GM12875 (cell line): ENCODE measurements around the gene GOLGA6L26.
"Not testable (repeated sequence)": the region's sequence is repeated elsewhere in the genome, so short reads cannot be mapped to it uniquely, and the experiment has no call there.

Experiments
- H3K4me3 ChIP-seq: one replicate; pipeline ENCODE4 v1.5.1; 2011; ENCODE audit warnings: low read depth, low read length, control low read depth
- TF ChIP-seq, protein P1 (sequence below): IDR thresholded peaks from 2 replicates; pipeline ENCODE4 v1.5.1; 2011; ENCODE audit warnings: low read depth, mild to moderate bottlenecking, control low read depth, inconsistent platforms, low read length, moderate library complexity, borderline replicate concordance; ENCODE audit not compliant: insufficient read depth

Gene GOLGA6L26, protein sequence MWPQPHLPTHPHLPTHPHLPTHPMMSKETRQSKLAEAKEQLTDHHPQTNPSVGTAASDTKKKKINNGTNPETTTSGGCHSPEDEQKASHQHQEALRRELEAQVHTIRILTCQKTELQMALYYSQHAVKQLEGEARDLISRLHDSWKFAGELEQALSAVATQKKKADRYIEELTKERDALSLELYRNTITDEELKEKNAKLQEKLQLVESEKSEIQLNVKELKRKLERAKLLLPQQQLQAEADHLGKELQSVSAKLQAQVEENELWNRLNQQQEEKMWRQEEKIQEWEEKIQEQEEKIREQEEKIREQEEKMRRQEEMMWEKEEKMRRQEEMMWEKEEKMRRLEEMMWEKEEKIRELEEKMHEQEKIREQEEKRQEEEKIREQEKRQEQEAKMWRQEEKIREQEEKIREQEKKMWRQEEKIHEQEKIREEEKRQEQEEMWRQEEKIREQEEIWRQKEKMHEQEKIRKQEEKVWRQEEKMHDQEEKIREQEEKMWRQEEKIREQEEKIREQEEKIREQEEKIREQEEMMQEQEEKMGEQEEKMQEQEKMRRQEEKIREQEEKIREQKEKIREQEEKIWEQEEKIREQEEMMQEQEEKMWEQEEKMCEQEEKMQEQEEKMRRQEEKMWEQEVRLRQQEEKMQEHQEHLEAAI

DNA sequence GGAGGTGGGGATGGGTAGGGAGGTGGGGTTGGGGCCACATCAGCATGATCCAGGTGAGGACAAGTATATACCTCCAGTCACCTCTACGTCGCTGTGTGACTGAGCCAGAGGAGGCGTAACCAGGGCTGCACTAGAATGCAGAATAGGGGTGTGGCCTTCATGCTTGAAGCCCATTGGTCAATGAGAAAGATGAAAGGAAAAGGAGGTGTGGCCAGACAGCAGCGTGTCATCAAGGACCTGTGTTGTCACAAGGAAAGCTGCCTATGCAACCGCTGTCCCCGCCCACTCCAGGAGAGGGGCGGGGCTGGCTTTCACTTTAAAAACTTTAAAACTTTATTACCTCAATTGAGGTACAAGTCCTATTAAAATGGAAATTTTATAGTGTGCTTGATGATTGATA lies at the start of gene GOLGA6L26:
TSS of gene GOLGA6L26 (minus strand) at position 101 of the 400 bp plus-strand sequence. CDS start at position 40, 61 bp downstream.
- not testable (repeated sequence) for H3K4me3 ChIP-seq

DNA sequence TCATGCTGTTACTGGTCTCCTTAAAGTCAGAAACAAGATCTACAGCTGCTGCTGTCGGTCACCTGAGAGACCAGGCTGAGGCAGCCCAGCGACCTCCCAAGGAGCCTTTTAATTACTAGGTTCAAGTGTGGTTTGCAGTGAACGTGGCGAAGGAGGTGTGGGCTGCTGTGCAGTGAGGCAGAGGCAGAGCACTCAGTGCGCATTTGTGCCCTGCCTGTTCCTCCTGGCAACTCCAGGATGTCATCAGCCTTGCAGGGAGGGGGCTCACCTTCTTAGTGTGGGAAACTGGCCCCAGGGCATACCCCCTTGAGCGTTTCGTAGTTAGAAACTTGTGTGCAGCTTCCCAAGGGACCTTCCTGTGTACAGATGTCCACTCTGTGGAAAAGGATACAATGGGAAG lies 47.2 kb upstream of the GOLGA6L26 start:
- H3K4me3 ChIP-seq = not testable (repeated sequence)

DNA sequence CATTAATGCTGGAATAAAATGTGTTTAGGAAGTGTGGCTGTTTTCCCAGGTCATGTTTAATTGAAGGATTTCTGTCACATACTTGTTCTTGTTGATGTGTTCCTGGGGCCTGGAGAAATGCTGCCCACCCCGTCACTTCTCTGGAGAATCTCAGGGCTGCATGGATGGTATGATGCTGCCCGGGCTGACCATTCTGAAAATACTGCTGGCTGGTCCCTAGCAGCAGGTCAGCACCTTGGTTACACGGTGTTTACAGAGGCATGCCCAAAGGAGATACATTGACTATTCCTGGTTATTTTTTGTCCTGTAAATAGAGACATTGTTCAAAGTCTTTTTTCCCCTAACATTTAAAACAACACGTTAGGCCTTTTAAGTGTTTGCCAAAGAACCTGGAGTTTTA lies 46.7 kb upstream of the GOLGA6L26 start:
- not testable (repeated sequence) for H3K4me3 ChIP-seq

DNA sequence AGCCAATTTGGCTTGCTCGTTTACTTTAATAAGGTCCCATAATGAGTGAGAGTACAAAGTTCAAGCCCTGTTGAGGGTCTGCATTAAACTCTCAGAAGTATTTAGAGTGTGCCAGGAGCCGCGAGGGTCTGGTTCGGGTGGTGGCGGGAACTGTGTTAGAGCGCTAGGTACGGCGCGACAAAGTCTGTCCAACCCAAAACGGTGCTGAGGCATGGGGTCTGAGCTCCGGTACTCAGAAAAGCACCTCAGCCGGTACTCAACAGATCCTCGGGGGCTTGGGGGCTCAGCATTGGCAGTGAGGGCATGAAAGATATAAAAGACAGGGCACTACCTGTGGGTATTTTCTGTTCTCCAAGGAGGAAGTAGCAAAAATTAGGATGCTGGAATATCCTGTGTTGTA lies 45.0 kb upstream of the GOLGA6L26 start:
- H3K4me3 ChIP-seq = not testable (repeated sequence)

DNA sequence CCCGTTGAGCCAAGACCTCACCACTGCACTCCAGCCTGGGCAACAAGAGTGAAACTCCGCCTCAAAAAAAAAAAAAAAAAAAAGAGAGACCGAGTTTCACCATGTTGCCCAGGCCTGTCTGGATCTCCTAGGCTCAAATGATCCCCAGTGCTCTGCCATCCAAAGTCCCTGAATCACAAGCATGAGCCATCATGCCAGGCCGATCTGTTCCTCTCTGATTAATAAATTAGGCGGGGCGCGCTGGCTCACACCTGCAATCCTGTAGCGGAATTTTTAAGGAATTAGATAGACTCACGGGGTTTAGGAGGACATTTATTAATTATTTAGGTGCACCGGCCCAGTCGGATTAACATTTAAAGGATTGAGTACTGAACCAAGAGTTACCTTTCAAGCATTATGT lies 40.2 kb upstream of the GOLGA6L26 start:
- H3K4me3 ChIP-seq = not testable (repeated sequence)

DNA sequence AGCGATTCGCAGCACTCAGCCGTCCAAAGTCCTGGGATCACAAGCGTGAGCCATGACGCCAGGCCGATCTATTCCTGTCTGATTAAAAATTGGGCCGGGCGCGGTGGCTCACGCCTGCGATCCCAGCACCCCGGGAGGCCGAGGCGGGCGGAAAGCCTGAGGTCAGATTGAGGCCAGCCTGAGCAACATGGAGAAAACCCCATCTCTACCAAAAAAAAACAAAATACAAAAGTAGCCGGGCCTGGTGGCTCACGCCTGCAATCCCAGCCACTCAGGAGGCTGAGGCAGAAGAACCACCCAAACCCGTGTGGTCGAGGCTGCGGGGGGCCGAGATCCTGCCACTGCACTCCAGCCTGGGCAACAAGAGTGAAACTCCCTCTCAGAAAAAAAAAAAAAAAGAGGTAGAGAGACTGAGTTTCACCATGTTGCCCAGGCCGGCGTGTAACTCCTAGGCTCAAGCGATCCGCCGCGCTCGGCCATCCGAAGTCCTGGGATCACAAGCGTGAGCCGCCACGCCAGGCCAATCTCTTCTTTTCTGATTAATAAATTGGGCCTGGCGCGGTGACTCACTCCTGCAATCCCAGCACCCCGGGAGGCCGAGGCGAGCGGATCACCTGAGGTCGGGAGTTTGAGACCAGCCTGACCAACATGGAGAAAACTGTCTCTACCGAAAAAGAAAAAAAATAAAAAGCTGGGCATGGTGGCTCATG lies 39.0 kb upstream of the GOLGA6L26 start:
- not testable (repeated sequence) for H3K4me3 ChIP-seq

DNA sequence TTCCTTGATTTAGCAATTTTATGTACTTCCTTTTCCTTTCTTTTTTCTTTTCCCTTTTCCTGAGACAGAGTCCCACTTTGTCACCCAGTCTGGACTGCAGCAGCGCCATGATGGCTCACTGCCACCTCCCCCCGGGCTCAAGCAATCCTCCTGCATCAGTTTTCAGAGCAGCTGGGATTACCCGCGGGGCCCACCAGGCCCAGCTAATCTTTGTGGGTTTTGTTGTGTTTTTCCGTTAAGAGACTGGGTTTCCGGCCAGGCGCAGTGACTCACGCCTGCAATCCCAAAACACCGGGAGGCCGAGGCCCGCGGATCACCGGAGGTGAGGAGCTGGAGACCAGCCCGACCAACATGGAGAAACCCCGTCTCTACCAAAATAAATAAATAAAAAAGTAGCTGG lies 38.3 kb upstream of the GOLGA6L26 start:
- H3K4me3 ChIP-seq = no peak overlapping the region
- TF ChIP-seq, protein P1, sequence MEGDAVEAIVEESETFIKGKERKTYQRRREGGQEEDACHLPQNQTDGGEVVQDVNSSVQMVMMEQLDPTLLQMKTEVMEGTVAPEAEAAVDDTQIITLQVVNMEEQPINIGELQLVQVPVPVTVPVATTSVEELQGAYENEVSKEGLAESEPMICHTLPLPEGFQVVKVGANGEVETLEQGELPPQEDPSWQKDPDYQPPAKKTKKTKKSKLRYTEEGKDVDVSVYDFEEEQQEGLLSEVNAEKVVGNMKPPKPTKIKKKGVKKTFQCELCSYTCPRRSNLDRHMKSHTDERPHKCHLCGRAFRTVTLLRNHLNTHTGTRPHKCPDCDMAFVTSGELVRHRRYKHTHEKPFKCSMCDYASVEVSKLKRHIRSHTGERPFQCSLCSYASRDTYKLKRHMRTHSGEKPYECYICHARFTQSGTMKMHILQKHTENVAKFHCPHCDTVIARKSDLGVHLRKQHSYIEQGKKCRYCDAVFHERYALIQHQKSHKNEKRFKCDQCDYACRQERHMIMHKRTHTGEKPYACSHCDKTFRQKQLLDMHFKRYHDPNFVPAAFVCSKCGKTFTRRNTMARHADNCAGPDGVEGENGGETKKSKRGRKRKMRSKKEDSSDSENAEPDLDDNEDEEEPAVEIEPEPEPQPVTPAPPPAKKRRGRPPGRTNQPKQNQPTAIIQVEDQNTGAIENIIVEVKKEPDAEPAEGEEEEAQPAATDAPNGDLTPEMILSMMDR = no peak

DNA sequence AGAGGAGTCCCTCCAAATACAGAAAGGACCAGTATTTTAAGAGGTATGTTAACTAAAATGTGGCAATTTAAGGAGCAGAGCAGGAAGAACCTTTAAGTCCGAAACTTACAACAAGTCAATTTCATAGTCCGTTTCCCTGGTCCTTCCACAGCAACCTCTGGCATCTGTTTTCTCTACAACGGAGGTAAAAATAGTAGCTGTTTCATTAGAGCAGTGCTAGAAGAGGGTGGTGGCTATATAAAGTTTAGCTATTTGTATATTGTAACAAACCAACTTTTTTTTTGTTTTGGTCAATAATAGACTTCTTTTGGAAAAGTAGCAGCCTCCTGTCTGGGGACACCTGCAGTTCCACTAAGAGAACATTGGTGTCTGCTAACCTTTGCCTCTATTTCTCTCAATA lies 37.9 kb upstream of the GOLGA6L26 start:
- not testable (repeated sequence) for H3K4me3 ChIP-seq

DNA sequence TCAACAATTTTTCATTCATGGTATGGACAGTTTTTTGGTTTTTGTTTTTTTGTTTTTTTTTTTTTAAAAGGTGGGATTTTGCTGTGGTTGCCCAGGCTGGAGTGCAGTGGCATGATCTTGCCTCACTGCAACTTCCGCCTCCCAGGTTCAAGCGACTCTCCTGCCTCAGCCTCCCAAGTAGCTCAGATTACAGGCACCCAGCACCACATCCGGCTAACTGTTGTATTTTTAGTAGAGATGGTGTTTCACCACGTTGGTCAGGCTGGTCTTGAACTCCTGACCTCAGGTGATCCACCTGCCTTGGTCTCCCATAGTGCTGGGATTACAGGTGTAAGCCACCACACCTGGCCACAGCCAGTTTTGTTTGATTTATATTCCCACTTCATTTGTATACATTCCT lies 37.1 kb upstream of the GOLGA6L26 start:
- H3K4me3 ChIP-seq = not testable (repeated sequence)

DNA sequence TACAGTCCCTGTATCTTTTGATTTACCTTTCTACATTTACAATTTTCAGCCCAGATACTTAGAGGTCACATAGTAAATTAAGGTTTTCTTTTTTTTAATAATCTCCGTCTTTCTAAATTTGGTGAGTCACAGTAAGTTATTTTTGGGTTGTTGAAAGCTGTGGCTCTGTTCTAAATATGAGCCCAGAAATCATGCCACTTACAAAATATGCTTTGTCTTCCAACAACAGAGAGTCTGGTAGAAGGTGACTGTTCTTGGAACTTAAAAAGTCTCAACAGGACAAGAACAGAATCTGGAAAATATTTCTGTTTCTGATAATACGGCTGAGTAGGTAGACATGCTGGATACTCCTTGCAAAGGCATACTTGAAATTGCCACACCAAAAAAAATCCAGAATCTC lies 36.6 kb upstream of the GOLGA6L26 start:
- H3K4me3 ChIP-seq = no peak overlapping the region
- TF ChIP-seq, protein P1 = no peak

DNA sequence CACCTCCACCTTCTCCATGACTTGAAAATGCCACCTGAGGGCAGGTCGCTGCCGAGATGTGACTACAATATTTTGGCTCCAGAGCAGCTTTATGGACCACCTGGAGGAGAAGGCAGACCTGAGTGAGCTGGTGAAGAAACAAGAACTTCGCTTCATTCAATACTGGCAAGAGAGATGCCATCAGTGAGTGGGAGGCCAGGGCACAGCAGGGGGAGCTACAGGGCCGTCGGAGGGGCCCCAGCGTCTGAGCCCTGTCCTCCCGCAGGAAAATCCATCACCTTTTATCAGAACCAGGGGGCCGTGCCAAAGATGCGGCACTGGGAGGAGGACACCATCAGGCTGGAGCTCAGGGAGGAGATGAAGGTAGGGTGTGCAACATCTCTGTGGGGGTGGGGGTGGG lies 30.3 kb upstream of the GOLGA6L26 start:
- H3K4me3 ChIP-seq = not testable (repeated sequence)

DNA sequence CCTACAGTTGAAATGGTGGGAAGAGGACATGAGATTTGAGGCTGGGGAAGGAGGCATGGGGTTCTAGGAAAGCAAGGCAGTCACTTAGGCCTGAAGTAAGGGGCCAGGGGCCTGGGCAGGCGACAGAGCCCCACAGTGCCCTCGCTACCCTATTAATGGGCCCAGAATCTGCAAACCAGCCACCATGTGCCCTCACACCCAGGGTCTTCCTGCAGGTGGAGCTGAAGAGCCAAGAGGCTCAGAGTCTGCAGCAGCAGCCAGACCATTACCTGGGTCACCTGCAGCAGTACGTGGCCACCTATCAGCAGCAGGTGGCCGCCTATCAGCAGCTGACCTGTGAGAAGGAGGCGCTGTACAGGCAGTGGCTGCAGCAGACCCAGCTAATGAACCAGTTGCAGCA lies 28.6 kb upstream of the GOLGA6L26 start:
- H3K4me3 ChIP-seq = not testable (repeated sequence)

DNA sequence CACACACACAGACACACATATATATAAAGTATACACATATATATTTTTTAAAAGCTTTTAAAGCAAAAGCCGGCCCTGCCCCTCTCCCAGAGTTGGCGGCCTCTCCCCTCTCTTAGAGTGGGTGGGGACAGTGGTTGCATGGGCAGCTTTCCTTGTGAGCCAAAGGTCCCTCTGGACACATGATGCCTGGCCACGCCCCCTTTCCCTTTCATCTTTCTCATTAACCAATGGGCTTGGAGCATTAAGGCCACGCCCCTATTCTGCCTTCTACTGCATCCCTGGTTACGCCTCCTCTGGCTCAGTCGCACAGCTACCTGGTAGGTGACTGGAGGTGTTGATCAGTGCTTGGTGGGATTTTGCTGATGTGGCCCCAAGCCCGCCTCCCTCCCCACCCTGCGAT lies 20.5 kb upstream of the GOLGA6L26 start, which contains the start of gene GOLGA8S:
TSS of gene GOLGA8S (plus strand) at position 301 of the 400 bp plus-strand sequence. CDS start at position 363, 62 bp downstream.
- H3K4me3 ChIP-seq = not testable (repeated sequence)

DNA sequence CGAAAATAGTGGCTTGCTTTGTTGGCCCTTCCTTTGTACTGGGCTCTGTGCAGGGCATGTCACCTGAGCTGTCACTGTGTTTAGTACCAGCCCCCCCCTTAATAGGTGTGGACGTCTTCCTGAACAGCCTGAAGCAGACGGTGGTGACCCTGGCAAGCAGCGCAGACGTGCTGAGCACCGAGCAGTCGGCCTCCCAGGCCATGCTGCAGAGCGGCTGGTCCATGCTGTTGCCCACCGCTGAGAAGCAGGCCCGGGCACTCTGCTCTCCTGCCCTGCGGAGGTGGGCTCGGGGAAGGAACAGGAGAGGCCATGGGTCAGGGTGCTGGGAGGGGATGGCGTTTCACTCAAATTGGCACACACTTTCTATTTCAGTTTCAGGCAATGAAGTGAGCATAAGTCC lies 22.8 kb downstream of the GOLGA6L26 start:
- not testable (repeated sequence) for H3K4me3 ChIP-seq

DNA sequence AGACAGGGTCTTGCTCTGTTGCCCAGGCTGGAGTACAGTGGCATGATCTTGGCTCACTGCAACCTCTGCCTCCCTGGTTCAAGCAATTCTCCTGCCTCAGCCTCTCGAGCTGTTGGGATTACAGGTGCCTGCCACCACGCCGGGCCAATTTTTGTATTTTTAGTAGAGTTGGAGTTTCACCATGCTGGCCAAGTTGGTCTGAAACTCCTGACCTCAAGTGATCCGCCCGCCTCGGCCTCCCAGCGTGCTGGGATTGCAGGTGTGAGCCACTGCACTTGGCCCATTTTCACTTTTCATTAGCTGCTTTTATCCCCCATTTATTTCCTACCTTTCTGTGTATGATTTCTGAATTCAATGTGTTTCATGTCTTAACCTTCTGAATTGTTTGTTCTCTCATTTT lies 28.1 kb downstream of the GOLGA6L26 start:
- H3K4me3 ChIP-seq = not testable (repeated sequence)

DNA sequence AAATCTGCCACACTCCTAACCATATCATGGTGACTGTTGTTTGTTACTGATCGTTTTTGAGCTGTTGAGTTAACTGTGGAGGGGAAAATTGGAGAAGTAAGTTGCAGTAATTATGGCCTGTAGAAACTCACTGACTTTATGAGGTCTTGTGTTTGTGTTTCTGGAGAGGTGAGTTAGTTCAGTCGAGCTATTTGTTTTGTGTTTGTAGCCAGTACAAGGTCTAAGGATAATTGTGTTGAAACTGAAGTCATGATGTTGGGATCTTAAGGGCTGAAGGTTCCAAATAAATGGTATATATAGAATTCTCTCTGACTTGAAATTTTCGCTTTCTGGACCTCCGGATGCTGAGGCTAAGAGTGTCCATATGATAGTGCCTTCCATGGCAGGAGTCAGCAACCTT lies 29.2 kb downstream of the GOLGA6L26 start:
- peak overlapping the region; percentile 16 for H3K4me3 ChIP-seq

DNA sequence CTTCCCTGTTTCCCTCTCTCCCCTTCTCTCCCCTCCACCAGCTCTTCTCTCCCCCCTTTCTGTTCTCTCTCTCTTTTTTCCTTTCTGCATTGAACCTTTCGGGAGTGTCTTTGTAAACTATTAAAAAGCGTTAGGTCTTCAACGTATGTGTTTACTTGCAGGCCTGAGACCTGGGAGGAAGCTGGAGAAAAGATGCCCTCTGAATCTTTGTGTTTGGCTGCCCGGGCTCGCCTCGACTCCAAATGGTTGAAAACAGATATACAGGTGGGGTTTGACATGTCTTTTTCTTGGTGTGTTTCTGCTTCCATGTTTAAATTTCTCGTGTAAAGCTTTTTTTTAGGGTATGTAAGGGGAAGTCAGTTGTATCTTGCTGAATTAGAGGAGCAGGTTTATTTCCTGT lies 29.7 kb downstream of the GOLGA6L26 start:
- peak overlapping the region; percentile 48 for H3K4me3 ChIP-seq

DNA sequence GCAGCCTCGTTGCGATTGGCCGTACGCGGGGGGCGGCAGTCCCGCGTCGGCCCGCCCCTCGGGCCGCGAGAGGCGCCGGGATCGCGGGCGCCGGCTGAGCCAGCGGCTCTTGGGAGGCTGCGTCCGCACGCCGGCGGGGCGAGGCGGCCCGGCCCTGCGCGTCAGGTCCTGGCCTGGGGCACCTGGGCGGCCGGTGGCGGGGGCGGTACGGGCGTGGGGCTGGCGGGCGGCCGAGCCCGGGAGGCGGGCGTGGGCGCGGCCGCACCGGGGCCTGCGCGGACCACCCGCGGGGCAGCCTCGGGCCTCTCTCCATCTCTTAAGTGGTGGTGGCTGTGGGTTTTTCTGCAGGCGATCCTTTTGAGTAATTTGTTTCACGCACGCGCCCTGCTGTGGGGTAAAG lies 30.3 kb downstream of the GOLGA6L26 start:
- H3K4me3 ChIP-seq = peak overlapping the region; percentile 48
